NB4 (cell line): Measurements from ENCODE around the gene HBA1.

Experiments used
- DNase-seq: peaks from one replicate; pipeline ENCODE4 v3.0.0; 2010; ENCODE audit warnings: low read depth
- H3K4me3 ChIP-seq: one replicate; pipeline ENCODE4 v1.5.1; 2011; ENCODE audit warnings: mild to moderate bottlenecking, low read depth, low read length, moderate library complexity
- CTCF ChIP-seq: IDR thresholded peaks from one replicate; pipeline ENCODE4 v1.5.1; 2012; ENCODE audit warnings: low read depth, low read length
- MAX ChIP-seq: IDR thresholded peaks from 2 replicates; pipeline ENCODE4 v1.6.1; 2011; ENCODE audit warnings: low read depth, low read length
- MYC ChIP-seq: IDR thresholded peaks from 2 replicates; pipeline ENCODE4 v1.6.1; 2011; ENCODE audit warnings: low read depth, low read length
- POLR2A ChIP-seq: IDR thresholded peaks from 2 replicates; pipeline ENCODE4 v1.6.1; 2011; ENCODE audit warnings: mild to moderate bottlenecking; ENCODE audit not compliant: insufficient read length; ENCODE audit errors: extremely low read depth

The HBA1 gene

GRCh38 chr16:178668-179015, 2.2 kb downstream of the HBA1 start:
- H3K4me3 ChIP-seq, result no peak overlapping the region
- no peak for DNase-seq
- TF ChIP-seq POLR2A (no peak), CTCF (no peak), MAX (no peak), MYC (no peak)

DNA sequence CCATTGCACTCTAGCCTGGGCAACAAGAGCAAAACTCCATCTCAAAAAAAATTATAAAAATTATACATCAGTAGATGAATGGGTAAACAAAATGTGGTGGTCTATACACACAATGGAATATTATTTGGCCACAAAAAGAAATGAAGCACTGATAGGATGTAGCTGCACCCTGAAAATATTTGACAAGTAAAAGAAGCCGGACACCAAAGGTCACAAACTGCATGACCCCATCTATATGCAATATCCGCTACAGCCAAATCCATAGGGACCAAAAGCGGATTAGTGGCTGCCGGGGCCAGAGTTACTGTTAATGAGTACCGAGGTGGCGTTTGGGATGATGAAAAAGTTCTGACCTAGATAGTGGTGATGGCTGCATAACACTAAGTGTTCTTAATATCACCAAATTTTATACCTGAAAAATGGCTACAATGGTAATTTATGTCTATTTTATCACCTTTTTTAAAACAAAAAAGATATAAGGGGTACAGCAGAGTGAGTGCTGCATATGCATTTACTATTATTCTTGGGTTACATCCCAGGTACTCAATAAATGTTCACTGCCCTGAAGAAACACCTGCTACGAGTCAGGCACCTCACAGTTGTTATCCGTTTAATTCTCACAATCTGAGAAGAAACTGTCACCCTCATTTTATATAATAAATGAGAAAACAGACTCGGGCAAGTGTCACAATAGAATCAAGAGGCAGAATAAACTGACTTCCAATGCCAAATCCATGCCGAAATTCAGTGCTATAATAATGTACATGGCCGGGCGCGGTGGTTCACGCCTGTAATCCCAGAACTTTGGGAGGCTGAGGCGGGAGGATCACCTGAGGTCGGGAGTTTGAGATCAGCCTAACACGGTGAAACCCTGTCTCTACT, 3.0 kb downstream of the HBA1 start:
- TF ChIP-seq CTCF (no peak), MAX (no peak), MYC (no peak), POLR2A (no peak)
- no peak for DNase-seq
- no peak overlapping the region for H3K4me3 ChIP-seq

- no peak for DNase-seq
- no peak for TF ChIP-seq MAX
- no peak for TF ChIP-seq CTCF
- TF ChIP-seq MYC, result no peak
- no peak for TF ChIP-seq POLR2A
- no peak within 1 kb of the TSS for H3K4me3 ChIP-seq
Observed at GRCh38 chr16:180101-180675, 3.7 kb downstream of the HBA1 start, which contains the start of gene HBQ1. HBQ1 (plus strand) TSS chr16:180459; CDS start chr16:180487, 28 bp downstream.

DNA sequence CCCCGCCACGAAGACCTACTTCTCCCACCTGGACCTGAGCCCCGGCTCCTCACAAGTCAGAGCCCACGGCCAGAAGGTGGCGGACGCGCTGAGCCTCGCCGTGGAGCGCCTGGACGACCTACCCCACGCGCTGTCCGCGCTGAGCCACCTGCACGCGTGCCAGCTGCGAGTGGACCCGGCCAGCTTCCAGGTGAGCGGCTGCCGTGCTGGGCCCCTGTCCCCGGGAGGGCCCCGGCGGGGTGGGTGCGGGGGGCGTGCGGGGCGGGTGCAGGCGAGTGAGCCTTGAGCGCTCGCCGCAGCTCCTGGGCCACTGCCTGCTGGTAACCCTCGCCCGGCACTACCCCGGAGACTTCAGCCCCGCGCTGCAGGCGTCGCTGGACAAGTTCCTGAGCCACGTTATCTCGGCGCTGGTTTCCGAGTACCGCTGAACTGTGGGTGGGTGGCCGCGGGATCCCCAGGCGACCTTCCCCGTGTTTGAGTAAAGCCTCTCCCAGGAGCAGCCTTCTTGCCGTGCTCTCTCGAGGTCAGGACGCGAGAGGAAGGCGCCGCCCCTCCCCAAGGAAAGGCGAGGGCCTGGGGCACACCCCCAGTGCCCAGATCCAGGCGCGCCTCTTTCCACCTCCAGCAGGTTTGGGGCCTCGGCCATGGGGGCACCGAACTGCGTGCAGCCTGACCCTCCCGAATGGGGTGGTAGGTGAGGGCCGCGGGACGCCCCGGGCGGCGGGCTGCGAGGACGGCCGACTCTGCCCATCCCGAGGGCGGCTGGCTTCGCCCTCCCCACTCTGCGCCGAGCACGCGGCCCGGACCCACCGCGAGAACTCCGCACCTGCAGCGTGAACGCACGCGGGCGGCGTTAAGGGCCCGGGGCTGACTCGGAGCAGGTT, 4.4 kb downstream of the HBA1 start:
- TF ChIP-seq MAX (peak; percentile 84), MYC (peak; percentile 70), CTCF (no peak), POLR2A (no peak)
- DNase-seq, result peak; percentile 74
- H3K4me3 ChIP-seq, result no peak overlapping the region

- TF ChIP-seq CTCF (peak; percentile 71), MAX (no peak)
- DNase-seq, result no peak
- no peak overlapping the region for H3K4me3 ChIP-seq
Observed at GRCh38 chr16:181565-182021, 5.1 kb downstream of the HBA1 start.
